ENCODE results near the gene KCNN4.

- TF ChIP-seq CTCF (IDR thresholded peaks at IDR 0.05; ENCODE audit: poor library complexity) (no peak), EZH2phosphoT487 (IDR thresholded peaks at IDR 0.05; ENCODE audit: low read depth, severe bottlenecking, unreplicated experiment) (no peak)
These were observed 32.6 kb downstream of the KCNN4 start for GRCh38 chr19:43748205-43748594.
